Measurements from ENCODE around the gene JAML.

The JAML gene

GRCh38 chr11:118239509-118240205 is 14.8 kb upstream of the JAML start:
- DNase-seq: no peak

DNA sequence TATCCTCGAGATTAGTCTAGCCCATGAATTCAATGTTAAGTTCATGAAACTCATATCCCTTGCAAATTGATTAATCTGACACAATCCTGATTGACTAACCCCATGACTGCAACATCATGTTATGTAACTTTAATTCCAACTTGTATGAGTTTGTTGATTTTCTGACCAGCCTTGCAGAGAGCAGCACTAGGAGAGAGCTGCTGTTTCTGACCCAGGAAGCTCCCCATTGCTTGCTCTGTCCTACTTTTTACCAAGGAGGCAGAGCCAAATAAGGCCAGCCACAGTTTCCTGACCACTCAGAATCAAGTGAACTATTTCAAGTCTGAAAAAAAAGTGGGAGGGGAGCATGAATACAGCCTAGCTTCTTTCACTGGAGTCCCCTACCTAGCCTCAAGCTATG is 14.1 kb upstream of the JAML start:
- no peak for DNase-seq

DNA sequence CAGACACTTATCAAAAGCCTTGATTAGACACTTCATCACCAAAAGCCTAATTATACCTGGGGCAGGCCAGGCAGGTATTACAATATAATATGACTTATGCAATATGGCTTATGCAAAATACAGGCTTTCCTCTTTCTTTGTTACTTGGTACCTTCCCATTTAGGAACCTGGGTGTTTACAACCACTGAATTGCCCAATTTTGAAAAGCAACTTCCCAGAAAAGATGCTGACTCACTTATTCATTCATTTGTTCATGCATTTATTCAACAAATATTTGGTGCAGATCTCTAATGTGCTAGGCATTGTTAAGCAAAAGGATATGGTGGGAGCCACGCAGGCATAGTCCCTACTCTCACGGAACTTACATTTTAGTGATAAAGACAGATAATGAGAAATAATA is 13.6 kb upstream of the JAML start:
- no peak for DNase-seq

- DNase-seq: no peak
Measured at GRCh38 chr11:118236170-118236569, 11.4 kb upstream of the JAML start.

DNA sequence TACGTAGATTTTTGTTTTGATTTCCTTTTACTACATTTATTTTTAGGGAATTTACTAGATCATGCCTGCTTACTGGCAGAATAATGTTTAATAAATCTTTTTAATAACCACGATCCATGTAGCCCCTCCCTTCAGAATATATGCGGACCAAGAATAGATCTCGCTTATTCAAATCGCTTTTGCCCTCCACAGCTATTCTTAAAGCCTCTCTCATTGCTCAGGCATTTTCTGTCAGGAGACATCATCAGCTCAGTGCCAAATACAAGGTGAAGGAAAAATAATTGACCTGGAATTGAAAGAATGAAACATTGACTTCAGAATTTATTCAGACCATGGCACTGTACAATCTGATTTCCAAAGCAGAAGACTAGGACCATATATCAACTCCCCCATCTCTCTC is 10.0 kb upstream of the JAML start:
- no peak for DNase-seq

- no peak for DNase-seq
Measured at GRCh38 chr11:118233850-118234249, 9.0 kb upstream of the JAML start.

DNA sequence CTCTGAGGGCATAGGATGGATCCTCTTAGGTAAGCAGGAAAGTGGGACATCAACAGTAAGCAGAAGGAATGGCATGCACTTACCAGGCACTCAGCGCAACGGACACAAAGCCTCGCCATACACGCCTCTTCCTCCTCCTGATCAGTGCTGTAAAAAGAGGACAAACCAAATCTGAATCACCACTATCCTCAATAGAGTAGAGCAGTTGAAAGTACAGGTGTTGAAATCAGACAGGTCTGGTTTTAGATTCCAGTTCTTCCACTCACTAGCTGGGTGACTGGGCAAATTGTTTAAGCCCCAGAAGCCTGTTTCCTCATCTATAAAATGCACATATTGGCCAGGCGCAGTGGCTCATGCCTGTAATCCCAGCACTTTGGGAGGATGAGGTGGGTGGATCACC is 8.6 kb upstream of the JAML start:
- no peak for DNase-seq

DNA sequence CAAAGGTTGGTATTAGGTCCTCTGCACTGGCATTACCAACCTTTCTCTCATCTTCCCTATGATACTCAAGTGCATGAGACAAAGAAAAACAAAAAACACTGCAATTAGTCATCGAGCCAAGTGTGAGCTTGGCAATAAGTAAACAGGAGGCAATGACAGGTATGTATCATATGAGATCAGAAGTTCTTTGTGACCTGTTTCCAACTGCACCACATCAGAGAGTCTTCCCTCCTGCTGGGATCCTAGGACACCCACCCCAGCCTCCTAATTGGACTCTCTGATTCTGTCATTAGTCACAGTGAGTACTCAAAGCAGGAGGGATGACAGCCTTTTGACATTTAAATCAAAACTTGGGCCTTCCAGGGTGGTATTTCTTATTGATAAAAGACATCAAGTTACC is 7.8 kb upstream of the JAML start:
- DNase-seq: no peak

DNA sequence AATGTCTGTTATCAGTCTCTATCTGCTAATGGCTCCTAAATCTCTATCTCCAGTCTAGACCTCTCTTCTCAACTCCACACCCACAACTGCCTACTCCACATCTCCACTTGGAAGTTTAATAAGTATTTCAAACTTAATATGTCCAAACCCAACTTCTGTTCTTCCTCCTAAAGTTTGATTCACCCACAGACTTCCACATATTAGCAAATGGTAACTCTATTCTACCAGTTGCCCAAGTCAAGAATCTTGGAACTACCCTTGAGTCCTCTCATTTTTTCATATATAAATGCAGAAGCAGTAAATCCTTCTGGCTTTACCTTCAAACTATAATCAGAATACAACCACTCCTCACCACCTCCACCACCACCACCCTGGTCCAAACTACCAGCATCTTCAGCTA is 6.7 kb upstream of the JAML start:
- no peak for DNase-seq

DNA sequence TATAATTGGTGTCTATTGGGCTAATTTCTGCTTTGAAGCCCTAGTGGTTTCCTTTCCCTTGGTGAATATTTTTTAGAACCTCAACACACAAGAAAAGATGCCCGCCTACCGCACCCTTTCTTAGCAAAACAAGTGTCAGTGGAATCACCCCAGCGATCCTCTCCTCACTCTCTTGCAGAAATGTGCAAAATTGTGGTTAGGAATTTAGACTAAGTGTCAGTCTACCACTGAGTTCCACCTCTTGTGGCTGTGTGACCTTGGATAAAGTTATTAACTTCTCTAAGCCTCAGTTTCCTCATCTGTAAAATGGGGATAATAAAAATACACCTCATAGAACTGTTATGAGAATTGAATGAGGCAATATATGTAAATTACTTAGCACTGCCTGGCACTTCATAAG is 5.3 kb upstream of the JAML start:
- no peak for DNase-seq

- no peak for DNase-seq
Measured at GRCh38 chr11:118229274-118229847, 4.5 kb upstream of the JAML start.

- no peak for DNase-seq
Measured at GRCh38 chr11:118227865-118228785, 3.3 kb upstream of the JAML start.

- DNase-seq: no peak
Measured at GRCh38 chr11:118226781-118227180, 2.0 kb upstream of the JAML start.

DNA sequence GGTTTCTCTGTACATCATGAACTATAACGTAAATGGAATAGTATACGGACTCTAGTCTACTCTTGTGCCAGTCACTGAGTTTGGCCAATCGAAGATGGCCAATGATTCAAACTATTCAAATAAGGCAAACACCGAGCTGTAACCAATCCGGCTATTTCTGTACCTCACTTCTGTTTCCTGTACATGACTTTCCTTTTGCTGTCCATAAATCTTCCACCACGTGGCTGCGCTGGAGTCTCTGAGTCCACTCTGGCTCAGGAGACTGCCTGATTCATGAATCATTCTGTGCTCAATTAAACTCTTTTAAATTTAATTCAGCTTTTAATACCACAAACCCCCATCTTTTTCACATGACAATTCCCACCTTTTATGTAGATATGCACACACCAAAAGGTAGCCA is 1.5 kb upstream of the JAML start:
- no peak for DNase-seq

DNA sequence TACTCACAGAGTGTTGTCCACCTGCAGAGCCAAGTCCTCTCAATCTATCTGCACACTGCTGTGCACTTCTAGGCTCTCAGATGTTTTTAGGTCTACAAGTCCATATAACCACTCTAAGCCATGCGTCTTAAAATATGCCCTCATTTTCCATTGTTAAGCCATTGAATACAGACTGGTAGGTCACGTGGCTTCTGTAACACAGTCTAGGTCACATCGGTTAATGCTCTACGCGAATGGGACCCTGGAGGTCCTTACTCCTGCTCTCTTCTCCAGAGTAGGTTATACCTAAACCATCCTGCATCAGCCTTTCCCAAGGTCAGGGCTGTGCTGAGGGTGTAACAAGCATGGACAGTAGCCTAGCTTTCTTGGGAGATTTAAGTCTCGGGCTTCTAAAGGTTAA is 819 bp downstream of the JAML start:
- no peak for DNase-seq

GRCh38 chr11:118223570-118223969 is 1.2 kb downstream of the JAML start:
- no peak for DNase-seq

DNA sequence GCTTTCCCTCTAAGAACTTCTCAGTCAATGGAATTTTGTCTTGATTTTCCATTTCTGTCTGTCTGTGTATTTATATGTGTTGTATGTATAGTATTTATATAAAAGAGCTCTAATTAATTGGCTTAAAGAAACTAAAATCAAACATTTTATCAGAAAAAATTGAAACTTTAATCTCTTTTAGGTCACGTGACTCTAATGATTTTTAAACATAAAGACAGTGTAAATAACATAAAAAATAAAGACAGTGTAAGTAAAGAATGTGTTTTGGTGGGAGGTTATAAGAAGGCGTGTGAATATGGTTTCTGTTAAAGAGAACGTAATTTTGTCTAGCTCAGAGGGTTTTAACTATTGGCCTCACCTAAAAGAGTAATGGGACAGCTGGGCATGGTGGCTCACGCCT is 2.4 kb downstream of the JAML start:
- DNase-seq: no peak

DNA sequence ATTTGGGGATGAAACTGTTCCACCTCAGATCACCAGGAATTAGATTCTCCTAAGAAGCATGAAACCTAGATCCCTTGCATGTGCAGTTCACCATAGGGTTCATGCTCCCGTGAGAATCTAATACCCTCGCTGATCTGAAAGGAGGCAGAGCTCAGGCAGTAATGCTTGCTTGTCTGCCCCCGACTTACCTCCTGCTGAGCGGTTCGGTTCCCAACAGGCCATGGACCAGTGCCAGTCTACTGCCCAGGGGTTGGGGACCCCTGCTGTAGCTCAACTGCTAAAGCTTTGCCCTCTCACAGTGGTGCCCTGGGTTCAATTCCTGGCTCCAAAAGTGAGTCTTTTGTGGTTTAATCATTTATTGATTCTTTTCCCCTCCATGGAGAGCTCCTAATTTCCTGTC is 3.4 kb downstream of the JAML start:
- DNase-seq: no peak

GRCh38 chr11:118219732-118220131 is 5.1 kb downstream of the JAML start:
- DNase-seq: no peak

- DNase-seq: no peak
Measured at GRCh38 chr11:118219244-118219643, 5.6 kb downstream of the JAML start.

DNA sequence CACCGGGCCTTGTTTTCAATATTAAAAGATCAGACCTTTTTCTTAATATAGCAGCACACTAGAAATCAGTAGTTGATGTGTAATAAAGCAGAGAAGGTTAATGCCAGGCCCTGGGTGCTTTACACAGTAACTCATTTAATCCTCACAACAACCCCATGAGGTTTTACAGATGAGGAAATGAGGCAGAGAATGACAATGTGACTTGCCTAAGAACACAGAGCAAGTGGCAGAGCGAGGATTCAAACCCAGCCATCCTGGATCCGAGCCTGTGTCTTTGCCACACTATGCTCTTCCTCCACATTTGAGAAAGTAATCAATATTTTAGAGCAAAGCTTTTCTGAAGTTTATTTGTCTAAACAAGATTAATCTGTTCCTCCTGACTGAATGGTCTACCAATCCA is 7.2 kb downstream of the JAML start:
- no peak for DNase-seq

DNA sequence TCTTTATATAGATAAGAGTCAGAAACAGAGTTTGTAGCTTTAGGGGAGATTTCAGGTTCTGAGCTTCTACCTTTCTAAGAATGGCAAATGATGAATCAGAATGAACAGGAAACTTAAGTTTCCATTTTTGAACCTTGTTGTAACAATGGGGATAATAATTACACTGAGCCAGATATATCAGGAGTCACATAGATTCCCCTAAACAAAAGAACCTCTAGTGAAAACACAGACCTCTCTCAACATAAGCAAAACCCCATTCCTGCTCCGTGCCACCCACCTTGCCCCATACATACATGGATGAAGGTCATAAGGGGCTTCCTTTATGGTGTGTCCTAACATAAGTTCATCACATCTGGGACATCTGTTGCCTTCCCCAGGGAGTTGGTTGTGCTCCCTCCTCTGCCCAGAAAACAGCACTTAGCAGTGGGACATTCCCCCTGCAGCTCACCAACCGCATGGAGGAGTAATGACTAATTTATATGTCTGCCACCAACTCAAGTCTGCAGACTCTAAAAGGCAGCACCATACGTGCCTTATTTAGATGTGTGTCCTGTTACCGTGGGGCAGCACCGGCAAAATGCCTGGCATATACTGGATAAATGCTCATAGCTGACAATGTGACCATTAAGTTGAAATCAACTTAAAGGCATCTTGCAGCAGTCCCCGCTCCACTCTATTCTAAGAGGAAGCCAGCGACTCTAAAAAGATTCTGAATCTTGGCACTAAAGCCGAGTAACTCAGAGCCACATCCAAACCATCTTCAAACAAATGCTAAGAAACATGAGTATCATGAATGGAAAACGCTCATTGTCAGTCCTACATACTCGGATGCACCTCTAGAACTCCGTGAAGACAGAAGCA is 8.0 kb downstream of the JAML start:
- no peak for DNase-seq

DNA sequence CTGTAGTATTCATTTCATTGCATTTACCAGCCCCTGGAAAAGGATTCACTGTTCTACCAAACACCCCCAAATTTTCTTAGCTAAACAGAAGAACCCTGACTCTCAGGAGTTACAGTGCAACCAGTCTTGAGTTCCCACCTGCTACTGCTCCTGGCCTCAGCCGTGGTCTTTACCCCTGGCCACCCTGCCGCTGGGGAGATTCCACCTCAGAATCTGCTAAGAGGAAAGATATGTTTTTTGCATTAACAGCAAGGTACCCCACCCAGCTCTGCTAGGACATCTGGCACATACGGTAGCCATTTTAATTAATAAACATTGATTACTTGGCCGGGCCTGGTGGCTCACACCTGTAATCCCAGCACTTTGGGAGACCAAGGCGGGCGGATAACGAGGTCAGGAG is 9.0 kb downstream of the JAML start:
- DNase-seq: no peak
